Measurements from ENCODE around the gene RAET1L.
"Not testable (repeated sequence)": the region's sequence is repeated elsewhere in the genome, so short reads cannot be mapped to it uniquely, and the experiment has no call there.

Gene RAET1L

GRCh38 chr6:150043501-150044412 is 18.4 kb upstream of the RAET1L start:
- DNase-seq = no peak

- DNase-seq = no peak
Observed at GRCh38 chr6:150043096-150043495, 17.8 kb upstream of the RAET1L start.

- no peak for DNase-seq
Observed at GRCh38 chr6:150038202-150039062, 13.1 kb upstream of the RAET1L start.

GRCh38 chr6:150037526-150038201 is 12.3 kb upstream of the RAET1L start:
- DNase-seq = no peak

- no peak for DNase-seq
Observed at GRCh38 chr6:150036081-150036480, 10.7 kb upstream of the RAET1L start.

GRCh38 chr6:150033207-150033771 is 8.0 kb upstream of the RAET1L start:
- no peak for DNase-seq

GRCh38 chr6:150032598-150032997 is 7.3 kb upstream of the RAET1L start:
- DNase-seq = no peak

- DNase-seq = no peak
Observed at GRCh38 chr6:150030611-150031010, 5.3 kb upstream of the RAET1L start.

- no peak for DNase-seq
Observed at GRCh38 chr6:150029749-150030148, 4.4 kb upstream of the RAET1L start.

- no peak for DNase-seq
Observed at GRCh38 chr6:150029276-150029675, 3.9 kb upstream of the RAET1L start.

- DNase-seq = no peak
Observed at GRCh38 chr6:150028799-150029198, 3.5 kb upstream of the RAET1L start.

GRCh38 chr6:150027806-150028565 is 2.7 kb upstream of the RAET1L start:
- DNase-seq = no peak

GRCh38 chr6:150026976-150027805 is 1.9 kb upstream of the RAET1L start:
- no peak for DNase-seq

GRCh38 chr6:150024646-150025155 is 631 bp downstream of the RAET1L start:
- DNase-seq = no peak

- DNase-seq = not testable (repeated sequence)
Observed at GRCh38 chr6:150024021-150024420, 1.3 kb downstream of the RAET1L start.

- DNase-seq = not testable (repeated sequence)
Observed at GRCh38 chr6:150021870-150022269, 3.5 kb downstream of the RAET1L start.

- no peak for DNase-seq
Observed at GRCh38 chr6:150018846-150019580, 6.3 kb downstream of the RAET1L start.

GRCh38 chr6:150017186-150017521 is 8.2 kb downstream of the RAET1L start:
- DNase-seq = not testable (repeated sequence)

GRCh38 chr6:150016324-150017185 is 8.8 kb downstream of the RAET1L start:
- DNase-seq = peak in 1 of 2 experiments; percentile 34

Measured in stimulated activated CD4-positive, alpha-beta T cell treated with anti-CD3 and anti-CD28 coated beads, Interleukin-4, amount 100 ng/mL, for 4 hours (primary cell).